Fibroblast of the aortic adventitia (primary cell): ENCODE measurements around the gene WDR89. TPM values are rescaled to one million over a fixed set of nuclear protein-coding genes. Genes with fewer than 3 reads are reported as not detected.

ENCODE experiments used
- DNase-seq: peaks from one replicate; pipeline ENCODE4 v3.0.0-alpha.2; 2010; ENCODE audit warnings: low read depth
- H3K4me3 ChIP-seq: 2 replicates; pipeline ENCODE4 v1.5.1; 2011; ENCODE audit warnings: low read depth, mild to moderate bottlenecking, control low read depth, low read length, moderate library complexity
- CTCF ChIP-seq: IDR thresholded peaks from 2 replicates; pipeline ENCODE4 v1.5.1; 2011; ENCODE audit warnings: mild to moderate bottlenecking, low read length, control low read depth, inconsistent platforms; ENCODE audit not compliant: insufficient read depth
- total RNA-seq: library from RNA; depleted of rRNA; stranded (reverse); fragments of >200 nt; gene quantifications from 2 replicates; pipeline ENCODE4 v1.2.3, GENCODE V29; 2012; ENCODE audit warnings: low replicate concordance

WDR89 gene
- total RNA-seq: 7.0 and 10.1 TPM in 2 replicates

GRCh38 chr14:63641473-63642228, at the start of gene WDR89:
Gene WDR89, minus strand, starts transcription at chr14:63641871. Its CDS starts 41,929 bp downstream, at chr14:63599942.
- peak; percentile 86 for TF ChIP-seq CTCF
- peak within 1 kb of the TSS; percentile 86 for H3K4me3 ChIP-seq
- peak; percentile 99 for DNase-seq

- TF ChIP-seq CTCF: no peak
- no peak for DNase-seq
- no peak overlapping the region for H3K4me3 ChIP-seq
Observed at GRCh38 chr14:63689132-63689531, 47.5 kb upstream of the WDR89 start.

- DNase-seq: no peak
- no peak overlapping the region for H3K4me3 ChIP-seq
- no peak for TF ChIP-seq CTCF
Observed at GRCh38 chr14:63686926-63687325, 45.3 kb upstream of the WDR89 start.

GRCh38 chr14:63685401-63685800, 43.7 kb upstream of the WDR89 start:
- no peak overlapping the region for H3K4me3 ChIP-seq
- no peak for DNase-seq
- TF ChIP-seq CTCF: no peak

- H3K4me3 ChIP-seq: no peak overlapping the region
- no peak for DNase-seq
- no peak for TF ChIP-seq CTCF
Observed at GRCh38 chr14:63682727-63683593, 41.3 kb upstream of the WDR89 start.

GRCh38 chr14:63678536-63678935, 36.9 kb upstream of the WDR89 start:
- no peak for TF ChIP-seq CTCF
- no peak for DNase-seq
- H3K4me3 ChIP-seq: no peak overlapping the region
